Panc1 (cell line): Measurements from ENCODE around the gene C1orf159. TPM values are rescaled to one million over a fixed set of nuclear protein-coding genes. Genes with fewer than 3 reads are reported as not detected.
A peak's percentile ranks its signal among the peaks of the same experiment; 100 is the strongest.
"Not testable (repeated sequence)": the region's sequence is repeated elsewhere in the genome, so short reads cannot be mapped to it uniquely, and the experiment has no call there.

Experiments used
- ATAC-seq: fragments of 200-7000 bp; cut with Tn5 transposase; 2 replicates; pipeline ENCODE4 v1.9.1; 2020; ENCODE audit warnings: mild to moderate bottlenecking, moderate library complexity
- BruUV-seq: library from RNA; stranded (reverse); fragments of 400-500 nt; replicated peaks from 2 replicates; lab custom pipeline; 2021; lab: Mats Ljungman, UMichigan
- CTCF ChIA-PET: fragments of 300-600 bp; sonication (Branson Sonifier 250); formaldehyde crosslinking; loops from one replicate; lab custom pipeline; 2022; ENCODE audit warnings: antibody characterized with exemption; lab: Charles Lee
- POLR2A ChIA-PET: fragments of 300-600 bp; sonication (Branson Sonifier 250); formaldehyde crosslinking; loops from one replicate; lab custom pipeline; 2022; ENCODE audit warnings: antibody characterized with exemption; lab: Charles Lee
- DNase-seq: peaks from one replicate; pipeline ENCODE4 v3.0.0-alpha.2; 2010; ENCODE audit warnings: low read depth, low spot score
- H3K27ac ChIP-seq: 2 replicates; pipeline ENCODE4 v1.5.1; 2011; ENCODE audit warnings: mild to moderate bottlenecking, low read length, inconsistent platforms
- H3K27me3 ChIP-seq: fragments of 200-500 bp; sonication (Bioruptor generic); 2 replicates; pipeline ENCODE4 v1.6.0; 2014; ENCODE audit warnings: low read length, inconsistent platforms; ENCODE audit not compliant: control insufficient read depth, insufficient read depth
- H3K36me3 ChIP-seq: fragments of 200-500 bp; sonication (Bioruptor generic); 2 replicates; pipeline ENCODE4 v1.5.1; 2014; ENCODE audit warnings: inconsistent platforms, mild to moderate bottlenecking, low read length, moderate library complexity; ENCODE audit not compliant: control insufficient read depth, insufficient read depth
- H3K4me1 ChIP-seq: 2 replicates; pipeline ENCODE4 v1.5.1; 2011; ENCODE audit warnings: inconsistent platforms, mild to moderate bottlenecking, low read length, moderate library complexity; ENCODE audit not compliant: control insufficient read depth, insufficient read depth
- H3K4me3 ChIP-seq, 2 experiments: 2 replicates each; pipeline ENCODE4 v1.5.1; 2011 to 2012; ENCODE audit warnings: low read depth in 2 of 2, low read length in 2 of 2, mild to moderate bottlenecking in 2 of 2, inconsistent platforms in 1 of 2, moderate library complexity in 1 of 2
- H3K9me3 ChIP-seq: fragments of 200-500 bp; sonication (Bioruptor generic); 2 replicates; pipeline ENCODE4 v1.5.1; 2014; ENCODE audit warnings: low read depth, mild to moderate bottlenecking, inconsistent platforms, low read length, moderate library complexity; ENCODE audit not compliant: control insufficient read depth, insufficient read depth
- CTCF ChIP-seq: fragments of 450-650 bp; IDR thresholded peaks from 2 replicates; pipeline ENCODE4 v1.5.1; 2017; ENCODE audit warnings: mild to moderate bottlenecking
- POLR2AphosphoS5 ChIP-seq: IDR thresholded peaks from 2 replicates; pipeline ENCODE4 v1.6.1; 2012; ENCODE audit warnings: mild to moderate bottlenecking, low read depth, low read length, moderate library complexity
- REST ChIP-seq, 2 experiments: IDR thresholded peaks; 2 replicates each; pipeline ENCODE4 v1.6.1; 2011 to 2012; ENCODE audit warnings: low read depth in 2 of 2, control low read depth in 1 of 2, low read length in 1 of 2, mild to moderate bottlenecking in 1 of 2, moderate library complexity in 1 of 2; ENCODE audit not compliant: insufficient read depth in 1 of 2
- SIN3A ChIP-seq: IDR thresholded peaks from 2 replicates; pipeline ENCODE4 v1.6.1; 2012; ENCODE audit warnings: low read depth, mild to moderate bottlenecking, low read length, moderate library complexity, borderline replicate concordance; ENCODE audit not compliant: insufficient read depth
- TCF7L2 ChIP-seq: IDR thresholded peaks from 2 replicates; pipeline ENCODE4 v1.6.1; 2011; ENCODE audit warnings: mild to moderate bottlenecking, low read depth, low read length, inconsistent platforms
- in situ Hi-C: cut with HindIII; loops from 2 replicates; pipeline ENCODE4 v1.10.0; 2016; ENCODE audit warnings: low sequenced_read_pairs, low pct_unique_long_range_greater_than_20kb
- intact Hi-C: fragments of 100-400 bp; cut with micrococcal nuclease; formaldehyde crosslinking; loops from one replicate; pipeline ENCODE4 v1.10.0; 2022; ENCODE audit not compliant: unreplicated experiment
- total RNA-seq: library from RNA; stranded (reverse); gene quantifications from one replicate; pipeline ENCODE4 v1.2.1, GENCODE V29; 2021; ENCODE audit not compliant: unreplicated experiment

Gene C1orf159
- total RNA-seq, 1 experiment from 2014 or later: 28.8 TPM

GRCh38 chr1:1067284-1067859 lies 48.5 kb downstream of the C1orf159 start:
- intact Hi-C loops (loop anchor here (10.0 kb wide), 1 partner anchor 53 kb away; the partner anchor contains the start of gene ISG15), in situ Hi-C loops (no loop called here)
- ChIA-PET CTCF (no interaction called here), POLR2A (no interaction called here)
- Histone ChIP-seq H3K4me3 (no peak overlapping the region), H3K4me1 (peaks cover 27% of the 10 kb centered on the region), H3K9me3 (no peaks in the 10 kb centered on the region), H3K27ac (no peak overlapping the region), H3K27me3 (no peaks in the 10 kb centered on the region), H3K36me3 (no peaks in the 10 kb centered on the region)
- ATAC-seq (no peak), DNase-seq (no peak)
- no peak for TF ChIP-seq POLR2AphosphoS5
- TF ChIP-seq TCF7L2: no peak
- no peak for TF ChIP-seq CTCF
- TF ChIP-seq REST (IDR thresholded peaks at IDR 0.05; ENCODE audit: insufficient read depth in 1 of 2, low read depth in 2 of 2, low read length in 1 of 2): no peak
- no peak for TF ChIP-seq SIN3A
- BruUV-seq: no TSS peak

GRCh38 chr1:1066403-1067283 lies 49.2 kb downstream of the C1orf159 start:
- Histone ChIP-seq H3K4me3 (no peak overlapping the region), H3K4me1 (peaks cover 27% of the 10 kb centered on the region), H3K27ac (no peak overlapping the region), H3K36me3 (no peaks in the 10 kb centered on the region), H3K27me3 (no peaks in the 10 kb centered on the region), H3K9me3 (no peaks in the 10 kb centered on the region)
- intact Hi-C loops (loop anchor here (10.0 kb wide), 1 partner anchor 52 kb away; the partner anchor contains the start of gene ISG15), in situ Hi-C loops (no loop called here)
- BruUV-seq: no TSS peak
- no peak for ATAC-seq
- CTCF ChIA-PET: no interaction called here
- POLR2A ChIA-PET: no interaction called here
- DNase-seq: no peak
- TF ChIP-seq POLR2AphosphoS5: no peak
- no peak for TF ChIP-seq CTCF
- TF ChIP-seq TCF7L2: no peak
- TF ChIP-seq REST (IDR thresholded peaks at IDR 0.05; ENCODE audit: insufficient read depth in 1 of 2, low read depth in 2 of 2, low read length in 1 of 2): no peak
- no peak for TF ChIP-seq SIN3A

- POLR2A ChIA-PET, ATAC-seq, H3K9me3 ChIP-seq, DNase-seq, H3K27me3 ChIP-seq, H3K36me3 ChIP-seq, in situ Hi-C loops, H3K4me3 ChIP-seq, H3K27ac ChIP-seq: not testable (repeated sequence)
- TSS peak; percentile 81 for BruUV-seq
- intact Hi-C loops: loop anchor here (10.0 kb wide), 1 partner anchor 51 kb away; the partner anchor contains the start of gene ISG15
- peaks cover 27% of the 10 kb centered on the region for H3K4me1 ChIP-seq
- CTCF ChIA-PET: interaction anchor here (0.6 kb wide), 1 partner anchor 13 kb away, joined by 3 read pairs; no protein-coding TSS in a partner anchor
Measured at GRCh38 chr1:1065940-1066304, 50.0 kb downstream of the C1orf159 start.
